Posterior cingulate gyrus (tissue), 11 donors: ENCODE data around the gene NFS1.
"Not testable (repeated sequence)": the region's sequence is repeated elsewhere in the genome, so short reads cannot be mapped to it uniquely, and the experiment has no call there.

Experiments used
- DNase-seq, 10 donors: peaks; one replicate each; pipeline versions ENCODE4 v3.0.0 to v3.0.0-alpha.2; 2020 to 2021; ENCODE audit warnings: mixed read lengths in 3 of 10
- intact Hi-C: fragments of 100-400 bp; cut with DNase I; formaldehyde crosslinking; loops from one replicate; pipeline ENCODE4 v1.15.1; 2023

Gene NFS1

DNA sequence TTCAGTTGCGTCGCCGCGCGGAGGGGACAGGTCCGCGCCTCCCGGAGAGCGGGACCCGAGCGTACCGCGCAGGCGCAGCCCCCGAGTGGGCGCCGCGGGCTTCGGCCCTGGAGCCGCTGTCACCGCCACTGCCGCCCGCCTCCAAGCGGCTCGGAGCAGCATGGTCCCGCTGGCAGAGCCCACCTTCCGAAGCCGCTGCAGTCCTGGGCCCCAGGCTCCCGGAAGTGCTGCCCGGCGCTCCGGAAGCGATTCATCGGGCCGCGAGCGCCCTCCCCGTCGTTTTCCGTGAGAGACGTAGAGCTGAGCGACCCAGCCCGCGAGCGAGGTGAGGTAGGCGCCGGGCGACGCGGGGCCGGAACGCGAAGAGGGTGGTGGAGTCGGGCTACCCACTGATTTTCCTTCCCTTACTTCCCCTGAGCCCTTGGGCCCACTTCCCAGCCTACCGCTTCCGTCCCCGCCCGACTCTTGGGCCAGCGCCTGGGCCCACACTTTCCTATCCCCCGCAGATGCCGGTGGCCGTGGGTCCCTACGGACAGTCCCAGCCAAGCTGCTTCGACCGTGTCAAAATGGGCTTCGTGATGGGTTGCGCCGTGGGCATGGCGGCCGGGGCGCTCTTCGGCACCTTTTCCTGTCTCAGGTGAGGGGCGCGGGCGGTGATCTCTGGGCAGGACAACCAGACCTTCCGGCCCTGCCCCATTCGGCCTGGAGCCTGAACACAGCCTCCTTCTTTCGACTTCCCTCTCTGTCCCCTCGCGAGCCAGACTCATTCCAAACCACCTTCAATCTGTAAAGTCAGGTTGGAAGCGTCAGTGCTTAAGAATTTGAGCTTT lies at the start of gene NFS1, which contains the start of gene ROMO1:
Gene NFS1 (minus strand): TSS at position 226 of the 830 bp plus-strand sequence. CDS start 64 bp downstream, at position 162.
Gene ROMO1 (plus strand): TSS at position 279 of the 830 bp plus-strand sequence. CDS start 228 bp downstream, at position 507.
- DNase-seq: peak; percentile 81 to 99 (median 89)
- intact Hi-C loops: loop anchor here (10.0 kb wide), 1 partner anchor 185 kb away; no protein-coding TSS in a partner anchor

DNA sequence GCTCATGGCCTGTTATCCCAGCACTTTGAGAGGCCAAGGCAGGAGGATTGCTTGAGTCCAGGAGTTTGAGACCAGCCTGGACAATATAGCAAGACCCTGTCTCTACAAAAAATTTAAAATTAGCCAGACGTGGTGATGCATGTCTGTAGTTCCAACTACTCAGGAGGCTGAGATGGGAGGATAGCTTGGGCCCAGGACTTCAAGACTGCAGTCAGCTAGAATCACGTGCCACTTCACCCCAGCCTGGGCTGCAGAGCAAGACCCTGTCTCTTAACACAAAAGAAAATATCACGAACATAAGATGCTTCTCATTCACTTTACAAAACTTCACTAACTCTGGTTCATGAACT lies 45.3 kb upstream of the NFS1 start:
- intact Hi-C loops: loop anchor here (10.0 kb wide), 1 partner anchor 140 kb away; no protein-coding TSS in a partner anchor
- DNase-seq: not testable (repeated sequence)

DNA sequence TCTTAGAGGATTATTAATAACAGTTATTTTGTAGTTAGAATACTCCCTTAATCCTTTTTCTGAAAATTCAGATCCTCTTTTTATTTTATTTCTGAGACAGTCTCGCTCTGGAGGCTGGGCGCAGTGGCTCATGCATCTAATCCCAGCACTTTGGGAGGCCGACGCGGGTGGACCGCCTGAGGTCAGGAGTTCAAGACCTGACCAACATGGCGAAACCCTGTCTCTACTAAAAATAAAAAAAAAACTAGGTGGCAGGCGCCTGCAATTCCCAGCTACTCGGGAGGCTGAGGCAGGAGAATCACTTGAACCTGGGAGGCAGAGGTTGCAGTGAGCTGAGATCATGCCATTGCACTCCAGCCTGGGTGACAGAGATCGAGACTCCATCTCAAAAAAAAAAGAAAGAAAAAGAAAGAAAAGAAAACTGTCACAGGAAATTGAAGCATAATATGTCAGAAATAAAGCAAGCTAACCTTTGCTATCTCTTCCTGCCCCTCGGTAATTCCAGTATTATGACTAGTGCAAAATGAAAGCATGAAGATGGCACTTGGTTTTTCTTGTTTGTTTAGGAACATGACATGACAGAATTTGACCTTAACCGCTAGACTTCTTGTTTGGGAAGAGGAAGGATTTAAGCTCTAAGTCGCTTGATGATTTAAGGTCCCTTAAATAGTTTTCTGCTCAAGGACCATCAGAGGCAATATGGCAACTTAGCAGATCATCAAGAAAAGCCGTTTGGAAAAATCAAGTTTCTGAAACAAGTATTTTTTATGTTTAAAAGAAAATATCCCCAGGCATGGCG lies 44.7 kb upstream of the NFS1 start:
- DNase-seq: peak in 1 of 10 donors; percentile 79
- intact Hi-C loops: loop anchor here (2.0 to 10.0 kb wide), 2 partner anchors 25 to 141 kb away; no protein-coding TSS in a partner anchor

DNA sequence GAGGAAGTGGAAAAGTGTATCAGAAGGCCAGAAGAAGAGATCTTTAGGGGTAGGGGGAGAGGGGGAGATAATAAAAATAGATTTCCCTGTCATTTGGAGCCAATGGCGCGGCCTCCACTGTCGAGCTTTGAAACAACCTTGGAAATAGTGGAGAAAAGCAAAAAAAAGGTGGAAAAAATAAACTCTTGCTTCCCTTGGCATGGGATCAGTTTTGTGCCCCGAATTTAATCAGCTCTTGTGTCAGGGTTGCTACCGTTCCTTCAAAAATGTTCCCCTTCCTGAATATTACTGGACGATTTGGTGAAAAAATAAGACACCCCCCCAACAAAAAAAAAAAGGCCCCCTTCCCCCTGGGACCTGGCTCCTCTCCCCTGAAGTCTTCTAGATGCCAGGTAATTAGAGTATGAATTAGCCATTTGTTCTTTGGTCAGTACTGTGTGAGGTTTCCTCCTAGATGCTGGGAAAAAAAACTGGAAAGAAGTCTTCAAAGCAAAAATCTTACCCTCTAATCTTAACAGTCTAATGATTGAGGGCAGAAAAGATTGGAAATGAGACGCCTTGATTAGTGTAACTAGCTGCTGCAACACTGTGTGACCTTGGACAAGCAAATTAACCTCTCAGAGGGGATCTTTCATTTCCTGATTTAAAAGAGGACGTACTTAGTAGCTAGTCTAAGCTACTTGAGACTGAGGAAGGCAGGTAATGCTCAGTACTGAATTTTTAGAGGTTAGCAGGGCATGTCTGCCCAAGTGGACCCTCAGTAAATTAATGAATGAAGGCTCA lies 43.8 kb upstream of the NFS1 start:
- no peak for DNase-seq
- intact Hi-C loops: loop anchor here (2.0 to 10.0 kb wide), 2 partner anchors 26 to 142 kb away; no protein-coding TSS in a partner anchor

DNA sequence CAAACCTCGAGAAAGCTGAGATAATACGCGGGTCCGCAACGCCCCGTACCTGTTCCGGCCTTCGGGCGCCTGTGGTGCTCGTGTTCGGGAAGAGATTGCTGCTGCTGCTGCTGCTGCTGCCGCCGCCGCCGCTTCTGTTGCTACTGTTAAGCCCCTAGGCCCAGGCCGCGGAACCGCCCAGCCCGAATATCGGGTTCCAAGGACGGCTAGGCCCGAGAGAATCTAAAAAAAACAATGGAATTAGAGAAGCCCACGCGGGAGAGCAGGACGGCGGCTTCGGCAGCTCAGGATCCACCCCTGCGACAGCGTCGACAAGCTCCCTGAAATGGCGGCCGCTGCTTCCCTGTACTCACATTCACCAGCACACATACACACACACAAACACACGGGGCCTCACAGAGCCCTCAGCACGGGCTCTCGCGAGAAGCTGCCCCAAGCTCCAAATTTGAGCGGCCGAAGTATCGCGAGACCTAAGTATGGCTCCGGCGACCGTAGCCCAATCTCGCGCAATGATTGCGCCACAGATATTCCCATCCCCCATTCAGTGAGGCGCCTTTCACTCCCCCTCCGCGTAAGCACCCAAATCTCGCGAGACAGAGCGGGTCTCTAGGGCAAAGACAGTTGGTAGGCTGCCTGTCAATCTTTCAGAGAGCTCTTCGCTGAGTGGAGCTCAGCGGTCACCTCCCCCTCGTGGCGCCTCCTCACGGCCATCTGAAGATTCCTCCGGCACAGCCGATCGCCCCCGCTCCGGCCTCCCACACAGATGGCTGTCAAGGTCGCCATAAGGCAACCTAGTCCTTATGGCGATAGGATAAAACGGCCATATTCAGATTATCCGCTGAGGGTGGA lies 43.0 kb upstream of the NFS1 start, which contains the start of gene RBM39:
Gene RBM39 (minus strand): TSS at position 369 of the 849 bp plus-strand sequence. CDS start 1,386 bp downstream, outside the sequence.
- intact Hi-C loops: loop anchor here (2.0 to 10.0 kb wide), 2 partner anchors 27 to 143 kb away; no protein-coding TSS in a partner anchor
- peak; percentile 97 to 100 (median 99) for DNase-seq

DNA sequence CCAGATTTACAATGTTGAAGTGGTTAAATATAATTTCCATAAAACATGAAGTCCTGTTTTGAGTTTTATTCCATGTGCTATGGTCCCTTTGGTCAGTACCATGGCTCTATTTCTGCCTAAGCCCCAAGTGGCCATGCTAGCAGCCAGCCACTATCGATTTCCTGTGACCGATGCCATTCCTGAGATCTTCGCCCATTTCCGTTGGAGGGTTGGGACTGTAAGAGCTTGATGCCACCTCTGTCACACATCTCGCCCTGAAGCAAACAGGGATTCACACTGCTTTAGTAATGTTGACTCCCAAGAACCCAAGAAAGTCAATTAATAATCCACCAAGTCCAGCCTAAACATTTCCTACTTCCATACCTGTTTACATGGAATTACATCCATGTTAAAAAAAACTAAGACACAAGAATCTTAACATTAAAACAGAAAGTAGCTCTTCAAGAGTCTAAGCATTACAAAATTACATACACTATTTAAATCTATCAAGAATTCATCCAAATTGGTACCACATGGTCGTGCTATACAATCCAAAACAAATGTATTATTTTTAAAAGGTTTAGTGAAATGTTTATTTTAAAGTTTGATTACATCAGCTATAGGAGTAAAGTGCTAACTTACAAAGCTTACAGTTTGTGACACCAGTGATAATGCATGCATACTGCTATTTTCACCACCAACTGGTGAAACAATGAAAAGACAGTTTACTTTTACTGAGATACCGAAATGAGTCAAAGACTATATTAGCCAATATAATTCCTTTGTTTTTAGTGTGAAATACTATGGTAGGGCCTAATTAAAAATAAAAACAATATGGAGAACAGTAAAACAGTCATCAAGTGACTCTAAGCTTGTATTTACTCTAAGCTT lies 40.4 kb upstream of the NFS1 start:
- no peak for DNase-seq
- intact Hi-C loops: loop anchor here (10.0 kb wide), 1 partner anchor 145 kb away; no protein-coding TSS in a partner anchor

DNA sequence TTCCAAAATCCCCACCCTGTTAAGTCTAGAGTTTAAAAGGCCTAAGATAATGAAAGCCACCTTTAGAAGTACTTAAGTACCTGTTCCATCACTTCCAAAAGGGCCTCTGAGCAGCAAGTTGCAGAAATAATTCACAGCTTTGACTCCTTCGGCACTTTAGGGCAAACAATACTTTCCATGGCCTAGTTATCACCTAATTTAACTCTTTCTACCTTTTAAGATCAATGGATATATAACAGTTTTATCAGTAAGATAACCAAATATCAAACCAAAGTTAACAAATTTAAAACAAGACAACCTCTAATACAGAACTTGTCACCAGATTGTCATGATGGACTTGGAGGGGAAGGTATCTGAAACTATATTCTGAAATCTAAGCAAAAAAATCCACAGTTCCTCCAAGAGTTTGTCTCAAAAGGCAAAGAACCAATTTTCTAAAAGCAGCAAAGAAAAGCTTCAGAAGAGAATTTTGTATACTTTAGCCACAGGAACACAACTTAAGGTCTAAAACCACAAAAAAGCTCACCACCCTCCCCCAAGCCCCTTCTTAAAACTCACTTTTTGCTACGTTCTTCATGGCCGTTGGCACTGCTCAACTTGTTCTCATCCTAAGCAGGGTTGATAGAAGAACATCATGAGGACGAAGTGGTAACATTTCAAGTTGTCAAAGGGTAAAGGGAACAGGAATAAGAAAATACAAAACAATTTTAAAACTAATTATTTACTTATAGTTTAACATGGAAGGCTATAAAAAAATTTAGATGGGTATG lies 39.4 kb upstream of the NFS1 start:
- intact Hi-C loops: no loop called here
- no peak for DNase-seq

DNA sequence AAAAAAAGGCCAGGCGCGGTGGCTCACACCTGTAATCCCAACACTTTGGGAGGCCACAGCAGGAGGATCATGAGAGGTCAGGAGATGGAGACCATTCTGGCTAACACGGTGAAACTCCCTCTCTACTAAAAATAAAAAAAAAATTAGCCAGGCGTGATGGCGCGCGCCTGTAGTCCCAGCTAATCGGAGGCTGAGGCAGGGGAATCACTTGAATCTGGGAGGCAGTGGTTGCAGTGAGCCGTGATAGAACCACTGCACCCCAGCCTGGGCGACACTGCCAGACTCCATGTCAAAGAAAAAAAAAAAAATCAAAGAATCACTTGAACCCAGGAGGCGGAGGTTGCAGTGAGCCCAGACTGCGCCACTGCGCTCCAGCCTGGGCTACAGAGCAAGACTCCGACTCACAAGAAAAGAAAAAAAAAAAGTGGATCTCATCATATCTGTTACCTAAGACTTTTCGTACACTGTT lies 38.7 kb upstream of the NFS1 start:
- intact Hi-C loops: no loop called here
- no peak for DNase-seq

DNA sequence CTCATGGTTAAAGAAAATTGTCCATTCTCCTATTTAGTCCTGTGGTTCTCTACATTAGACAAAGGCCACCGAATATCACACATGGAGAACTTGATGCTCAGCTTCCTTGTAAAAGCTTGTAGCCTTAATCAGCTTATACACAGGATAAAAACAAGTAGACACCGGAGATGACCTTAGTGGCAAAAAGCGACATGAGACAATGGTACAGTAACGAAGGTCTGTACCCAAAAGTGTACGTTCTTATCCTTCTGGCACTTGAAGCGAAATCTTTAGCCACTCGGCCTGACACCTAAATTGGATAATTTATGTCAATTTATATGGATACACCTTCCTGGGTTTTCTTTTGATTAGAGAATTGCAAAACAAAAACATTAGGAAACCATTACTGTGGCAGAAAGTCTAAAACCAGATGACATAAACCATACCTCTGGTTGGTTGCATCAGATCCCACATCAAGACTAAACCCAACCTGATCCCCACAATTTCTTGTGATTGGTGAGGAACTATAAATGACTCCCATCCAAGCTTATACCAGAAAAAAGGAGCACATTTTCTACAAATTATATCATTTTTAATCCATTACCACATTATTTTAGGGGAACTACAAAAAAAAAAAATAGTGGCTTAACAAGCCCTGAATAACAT lies 36.8 kb upstream of the NFS1 start:
- intact Hi-C loops: no loop called here
- DNase-seq: no peak

DNA sequence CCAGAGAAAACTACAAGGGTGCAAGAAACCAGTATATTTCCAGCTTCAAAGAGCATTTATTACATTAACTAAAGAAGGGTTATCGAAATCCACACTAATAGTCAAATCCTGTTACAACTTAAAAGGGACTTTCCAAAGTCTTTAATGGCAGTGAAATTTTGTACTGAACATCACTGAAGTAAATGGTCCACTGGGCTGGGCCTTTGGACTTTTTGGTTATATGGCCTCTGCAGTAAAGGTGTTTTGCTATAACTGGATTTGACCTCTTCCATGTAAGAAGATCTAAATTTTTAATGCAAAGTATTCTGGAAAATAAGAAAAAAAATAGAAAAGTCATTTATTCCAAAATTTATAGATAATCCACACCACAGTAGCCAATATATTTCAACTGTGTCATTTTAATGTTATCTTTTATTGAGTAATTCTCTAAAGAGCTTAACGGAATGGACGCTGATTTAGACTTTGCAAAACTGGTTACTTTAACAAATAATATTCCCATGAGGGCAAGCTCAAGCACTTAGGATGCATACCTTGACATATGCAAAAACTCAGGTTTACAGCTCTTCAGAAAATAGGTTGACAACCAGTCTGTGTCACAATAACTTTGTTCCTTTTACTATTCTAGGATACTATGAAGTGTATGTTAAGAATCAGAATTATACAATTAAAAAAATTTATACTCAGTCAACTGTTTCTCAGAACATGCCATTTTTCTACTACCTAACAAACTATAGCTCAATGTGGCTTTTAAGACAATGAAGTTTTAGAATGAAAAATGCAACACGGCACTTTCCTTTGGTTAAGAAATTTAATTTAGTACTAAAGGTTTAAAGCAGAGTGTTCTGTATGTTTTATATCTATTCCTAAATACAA lies 35.9 kb upstream of the NFS1 start:
- intact Hi-C loops: no loop called here
- DNase-seq: no peak

DNA sequence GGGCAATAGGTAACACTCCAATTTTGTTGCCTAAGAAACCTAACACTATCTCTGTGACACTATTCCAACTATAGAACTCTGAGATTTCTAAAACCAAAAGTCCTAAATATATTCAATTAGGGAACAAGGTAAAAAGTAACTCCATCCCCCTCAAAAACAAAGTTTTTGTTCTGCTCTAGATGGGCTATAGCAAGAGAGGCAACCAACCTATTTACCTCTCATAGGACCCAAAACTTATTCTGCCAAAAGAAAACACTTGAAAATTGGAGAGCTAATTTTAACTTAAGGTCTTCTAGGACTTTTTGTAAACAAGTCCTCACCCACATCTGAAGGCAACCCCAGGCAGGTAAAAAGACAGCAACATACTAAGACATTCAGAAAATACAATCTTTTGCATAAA lies 35.2 kb upstream of the NFS1 start:
- intact Hi-C loops: no loop called here
- no peak for DNase-seq

DNA sequence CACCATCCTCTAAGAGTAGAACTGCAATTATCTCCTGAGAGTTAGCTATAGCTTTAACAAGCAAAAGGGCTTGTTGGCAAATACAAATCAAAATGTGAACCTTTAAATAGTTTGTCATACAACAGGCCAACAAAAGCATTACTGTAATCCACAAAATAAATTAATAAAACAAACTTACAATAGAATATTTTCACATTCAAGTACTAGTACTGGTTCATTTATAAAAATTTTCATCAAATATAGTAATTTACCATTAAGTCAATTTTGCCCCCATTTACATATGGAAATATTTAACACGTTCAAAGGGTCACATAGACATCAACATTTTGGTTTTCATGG lies 33.5 kb upstream of the NFS1 start:
- intact Hi-C loops: no loop called here

DNA sequence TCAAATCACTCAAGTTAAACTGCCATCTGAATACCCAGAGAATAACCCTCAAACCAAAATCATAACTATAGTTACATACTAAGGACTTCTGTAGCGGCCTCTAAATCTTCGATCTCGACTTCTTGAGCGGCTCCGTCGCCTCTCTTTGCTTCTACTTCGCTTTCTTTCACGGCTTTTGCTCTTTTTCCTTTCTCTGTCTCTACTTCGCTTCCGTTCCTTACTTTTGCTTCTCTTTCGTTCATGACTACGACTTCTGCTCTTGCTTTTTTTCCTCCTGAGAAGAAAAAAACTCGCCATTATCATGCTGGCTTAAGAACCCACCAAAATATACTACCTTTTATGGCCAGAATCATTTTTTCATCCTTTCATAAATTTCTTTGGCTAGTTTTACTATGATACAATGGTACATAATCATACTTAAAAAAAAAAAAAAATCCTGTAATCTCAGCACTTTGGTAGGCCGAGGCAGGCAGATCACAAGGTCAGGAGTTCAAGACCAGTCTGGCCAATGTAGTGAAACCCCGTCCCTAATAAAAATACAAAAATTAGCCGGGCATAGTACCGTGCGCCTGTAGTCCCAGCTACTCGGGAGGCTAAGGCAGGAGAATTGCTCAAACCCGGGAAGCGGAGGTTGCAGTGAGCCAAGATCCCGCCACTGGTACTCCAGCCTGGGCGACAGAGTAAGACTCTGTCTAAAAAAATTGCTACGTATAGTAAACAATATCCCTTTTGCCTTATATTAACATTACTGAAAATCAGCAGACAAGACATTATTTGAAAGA lies 32.9 kb upstream of the NFS1 start:
- intact Hi-C loops: no loop called here
- no peak for DNase-seq

More for the DNA sequence above, 33.5 kb upstream of the NFS1 start:
- DNase-seq: no peak

DNA sequence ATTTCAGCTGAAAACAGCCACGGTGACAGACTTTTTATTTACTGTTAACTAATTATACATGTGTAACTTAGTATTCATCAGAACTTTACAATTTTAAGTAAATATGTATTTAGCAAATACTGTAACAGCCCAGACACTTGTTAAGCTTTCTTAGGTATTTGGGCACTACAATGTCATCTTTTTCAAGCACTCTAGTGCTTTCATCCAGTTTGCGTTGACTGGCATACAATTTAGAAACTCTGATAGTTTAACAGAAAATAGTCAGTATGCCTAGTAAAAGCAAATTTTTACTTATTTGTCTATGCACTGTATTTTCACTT lies 32.3 kb upstream of the NFS1 start:
- no peak for DNase-seq
- intact Hi-C loops: no loop called here
